ENCODE measurements around the gene MXD4.

Gene MXD4

DNA sequence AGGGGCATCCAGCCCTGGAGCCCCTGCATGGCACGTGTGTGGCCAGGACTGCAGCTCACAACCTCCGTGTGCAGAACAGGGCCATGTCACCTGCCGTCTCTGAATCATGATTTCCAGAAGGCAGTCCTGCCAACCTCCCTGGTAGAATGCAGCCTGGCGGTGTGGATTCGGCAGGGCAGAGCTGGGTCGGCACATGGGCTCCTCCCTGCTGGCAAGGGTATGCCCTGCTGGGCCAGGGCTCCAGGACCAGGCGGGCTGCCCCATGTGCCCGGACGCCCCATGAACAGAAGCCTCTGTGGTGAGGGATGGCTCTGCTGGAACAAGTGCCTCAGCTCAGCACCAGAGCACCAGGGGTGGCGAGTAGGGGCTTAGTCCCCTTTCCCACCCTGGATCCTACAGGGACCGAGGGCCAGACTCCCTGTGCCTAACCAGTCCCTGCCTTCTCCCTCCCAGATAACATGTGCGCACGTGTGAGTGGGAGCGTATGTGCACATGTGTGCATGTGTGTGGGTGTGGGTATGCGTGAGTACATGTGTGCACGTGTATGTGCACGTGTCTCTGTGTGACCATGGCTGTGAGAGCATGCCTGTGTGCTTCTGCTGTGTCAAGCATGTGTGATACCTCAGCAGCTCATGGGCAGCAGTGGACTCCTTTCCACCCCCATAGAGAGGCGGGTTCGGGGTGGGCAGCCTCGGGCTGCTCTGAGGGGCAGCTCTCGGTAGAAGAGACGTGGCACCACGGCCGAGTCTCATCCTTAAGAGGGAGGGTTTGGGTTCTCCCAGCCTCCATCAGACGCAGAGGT is 10.3 kb upstream of the MXD4 start:
- no peak for TF ChIP-seq NFIC (IDR thresholded peaks at IDR 0.05)
- TF ChIP-seq ZBTB7A (IDR thresholded peaks at IDR 0.05; ENCODE audit: low read depth) = no peak
- no peak for TF ChIP-seq CREB1 (IDR thresholded peaks at IDR 0.05; ENCODE audit: low read depth)
- TF ChIP-seq FOXM1 (IDR thresholded peaks at IDR 0.05; ENCODE audit: borderline replicate concordance, low read depth) = no peak
- no peak for TF ChIP-seq YY1 (IDR thresholded peaks at IDR 0.05; ENCODE audit: low read depth)
- no peak for TF ChIP-seq EGR1 (IDR thresholded peaks at IDR 0.05)
- TF ChIP-seq, protein P1, sequence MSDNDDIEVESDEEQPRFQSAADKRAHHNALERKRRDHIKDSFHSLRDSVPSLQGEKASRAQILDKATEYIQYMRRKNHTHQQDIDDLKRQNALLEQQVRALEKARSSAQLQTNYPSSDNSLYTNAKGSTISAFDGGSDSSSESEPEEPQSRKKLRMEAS (IDR thresholded peaks at IDR 0.05) = no peak
- TF ChIP-seq TCF12 (IDR thresholded peaks at IDR 0.05; ENCODE audit: low read depth) = no peak
- TF ChIP-seq TEAD4 (IDR thresholded peaks at IDR 0.05) = no peak
- TF ChIP-seq, protein P2, sequence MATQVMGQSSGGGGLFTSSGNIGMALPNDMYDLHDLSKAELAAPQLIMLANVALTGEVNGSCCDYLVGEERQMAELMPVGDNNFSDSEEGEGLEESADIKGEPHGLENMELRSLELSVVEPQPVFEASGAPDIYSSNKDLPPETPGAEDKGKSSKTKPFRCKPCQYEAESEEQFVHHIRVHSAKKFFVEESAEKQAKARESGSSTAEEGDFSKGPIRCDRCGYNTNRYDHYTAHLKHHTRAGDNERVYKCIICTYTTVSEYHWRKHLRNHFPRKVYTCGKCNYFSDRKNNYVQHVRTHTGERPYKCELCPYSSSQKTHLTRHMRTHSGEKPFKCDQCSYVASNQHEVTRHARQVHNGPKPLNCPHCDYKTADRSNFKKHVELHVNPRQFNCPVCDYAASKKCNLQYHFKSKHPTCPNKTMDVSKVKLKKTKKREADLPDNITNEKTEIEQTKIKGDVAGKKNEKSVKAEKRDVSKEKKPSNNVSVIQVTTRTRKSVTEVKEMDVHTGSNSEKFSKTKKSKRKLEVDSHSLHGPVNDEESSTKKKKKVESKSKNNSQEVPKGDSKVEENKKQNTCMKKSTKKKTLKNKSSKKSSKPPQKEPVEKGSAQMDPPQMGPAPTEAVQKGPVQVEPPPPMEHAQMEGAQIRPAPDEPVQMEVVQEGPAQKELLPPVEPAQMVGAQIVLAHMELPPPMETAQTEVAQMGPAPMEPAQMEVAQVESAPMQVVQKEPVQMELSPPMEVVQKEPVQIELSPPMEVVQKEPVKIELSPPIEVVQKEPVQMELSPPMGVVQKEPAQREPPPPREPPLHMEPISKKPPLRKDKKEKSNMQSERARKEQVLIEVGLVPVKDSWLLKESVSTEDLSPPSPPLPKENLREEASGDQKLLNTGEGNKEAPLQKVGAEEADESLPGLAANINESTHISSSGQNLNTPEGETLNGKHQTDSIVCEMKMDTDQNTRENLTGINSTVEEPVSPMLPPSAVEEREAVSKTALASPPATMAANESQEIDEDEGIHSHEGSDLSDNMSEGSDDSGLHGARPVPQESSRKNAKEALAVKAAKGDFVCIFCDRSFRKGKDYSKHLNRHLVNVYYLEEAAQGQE (IDR thresholded peaks at IDR 0.05; ENCODE audit: low read depth) = no peak
- no peak for TF ChIP-seq RAD21 (IDR thresholded peaks at IDR 0.05; ENCODE audit: low read depth)
- no peak for TF ChIP-seq TAF1 (IDR thresholded peaks at IDR 0.05; ENCODE audit: low read depth)
- no peak for TF ChIP-seq EP300 (IDR thresholded peaks at IDR 0.05; ENCODE audit: borderline replicate concordance)
- no peak for TF ChIP-seq CEBPB (IDR thresholded peaks at IDR 0.05)

DNA sequence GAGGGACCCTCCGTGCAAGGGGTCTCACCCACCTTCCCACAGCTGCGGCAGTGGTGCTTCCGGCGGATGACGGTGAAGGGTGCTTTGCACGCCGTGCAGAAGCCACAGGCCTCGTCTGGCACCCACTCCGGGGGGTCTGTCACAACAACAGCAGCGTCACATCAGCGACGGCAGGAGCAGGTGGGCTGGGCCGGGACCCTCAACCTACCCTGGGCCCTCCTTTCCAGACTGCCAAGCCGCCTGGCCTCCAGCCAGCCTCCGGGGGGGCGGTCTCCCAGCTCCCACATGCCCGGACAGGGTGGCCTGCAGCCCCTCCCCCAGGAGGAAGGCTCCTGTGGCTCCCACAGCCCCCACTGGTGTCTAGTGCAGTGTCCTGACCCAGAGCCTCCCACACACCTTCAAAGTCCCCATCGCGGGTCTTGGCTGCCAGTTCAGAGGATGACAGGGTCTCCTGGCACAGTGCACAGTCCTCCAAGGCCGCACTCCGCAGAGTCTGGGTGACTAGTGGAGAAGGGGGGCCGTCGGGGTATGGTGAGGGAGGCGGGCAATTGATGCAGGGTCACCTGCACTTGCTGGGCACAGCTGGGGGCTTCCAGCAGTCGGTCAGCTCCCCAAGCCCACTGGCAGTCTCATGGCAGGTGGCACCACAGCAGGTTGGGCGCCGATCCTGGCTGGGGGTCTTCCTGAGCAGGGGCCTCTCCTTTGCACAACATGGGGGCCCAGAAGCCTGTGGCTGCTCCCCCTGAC is 9.5 kb upstream of the MXD4 start:
- TF ChIP-seq NFIC (IDR thresholded peaks at IDR 0.05) (no peak), EP300 (IDR thresholded peaks at IDR 0.05; ENCODE audit: borderline replicate concordance) (no peak), TAF1 (IDR thresholded peaks at IDR 0.05; ENCODE audit: low read depth) (no peak), FOXM1 (IDR thresholded peaks at IDR 0.05; ENCODE audit: borderline replicate concordance, low read depth) (no peak), CREB1 (IDR thresholded peaks at IDR 0.05; ENCODE audit: low read depth) (no peak), YY1 (IDR thresholded peaks at IDR 0.05; ENCODE audit: low read depth) (no peak)
- TF ChIP-seq, protein P2 (IDR thresholded peaks at IDR 0.05; ENCODE audit: low read depth) = no peak
- TF ChIP-seq, protein P1 (IDR thresholded peaks at IDR 0.05) = no peak

DNA sequence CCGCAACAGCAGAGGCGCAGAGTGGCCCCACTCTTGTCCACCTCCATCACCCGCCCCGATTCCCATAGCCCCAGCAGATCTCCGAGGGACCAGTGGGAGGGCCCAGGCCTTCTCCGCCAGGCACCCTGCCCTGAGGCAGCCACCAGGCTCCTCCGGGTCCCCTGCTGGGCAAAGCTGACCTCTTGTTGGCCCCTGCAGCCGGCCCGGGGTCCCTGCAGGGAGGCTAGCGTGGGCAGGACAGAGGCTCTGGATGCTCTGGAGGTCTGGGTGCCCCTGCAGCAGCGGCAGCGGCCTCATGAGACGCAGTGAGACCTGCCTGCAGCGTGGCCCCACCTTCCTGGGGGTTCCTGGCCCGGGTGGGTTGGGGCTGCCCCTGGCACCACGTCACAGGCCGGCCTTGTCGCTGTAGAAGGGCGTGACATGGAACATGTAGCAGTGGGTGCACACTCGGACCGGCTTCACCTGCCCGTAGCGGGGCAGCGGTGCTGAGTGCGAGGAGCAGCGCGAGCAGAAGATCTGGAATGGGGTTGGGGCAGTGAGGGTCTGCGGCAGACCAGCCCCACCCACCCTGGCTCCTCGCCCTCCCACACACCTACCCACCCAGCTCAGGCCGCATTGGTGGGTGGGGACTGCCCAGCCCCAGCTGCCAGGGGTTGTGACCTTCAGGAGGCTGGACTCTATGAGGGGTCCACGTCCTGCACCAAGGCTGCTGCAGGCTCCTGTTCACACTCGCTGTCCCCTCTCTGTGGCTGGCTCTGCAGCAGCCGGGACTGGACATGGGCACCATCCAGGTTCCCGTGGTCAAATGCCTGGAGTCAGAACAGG is 8.6 kb upstream of the MXD4 start:
- TF ChIP-seq, protein P1 (IDR thresholded peaks at IDR 0.05) = no peak
- TF ChIP-seq, protein P3, sequence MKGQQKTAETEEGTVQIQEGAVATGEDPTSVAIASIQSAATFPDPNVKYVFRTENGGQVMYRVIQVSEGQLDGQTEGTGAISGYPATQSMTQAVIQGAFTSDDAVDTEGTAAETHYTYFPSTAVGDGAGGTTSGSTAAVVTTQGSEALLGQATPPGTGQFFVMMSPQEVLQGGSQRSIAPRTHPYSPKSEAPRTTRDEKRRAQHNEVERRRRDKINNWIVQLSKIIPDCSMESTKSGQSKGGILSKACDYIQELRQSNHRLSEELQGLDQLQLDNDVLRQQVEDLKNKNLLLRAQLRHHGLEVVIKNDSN (IDR thresholded peaks at IDR 0.05) = no peak
- no peak for TF ChIP-seq CREB1 (IDR thresholded peaks at IDR 0.05; ENCODE audit: low read depth)
- TF ChIP-seq TEAD4 (IDR thresholded peaks at IDR 0.05) = no peak
- TF ChIP-seq EP300 (IDR thresholded peaks at IDR 0.05; ENCODE audit: borderline replicate concordance) = no peak
- TF ChIP-seq, protein P2 (IDR thresholded peaks at IDR 0.05; ENCODE audit: low read depth) = no peak
- TF ChIP-seq FOXM1 (IDR thresholded peaks at IDR 0.05; ENCODE audit: borderline replicate concordance, low read depth) = no peak
- TF ChIP-seq TCF12 (IDR thresholded peaks at IDR 0.05; ENCODE audit: low read depth) = no peak
- no peak for TF ChIP-seq NFIC (IDR thresholded peaks at IDR 0.05)
- no peak for TF ChIP-seq YY1 (IDR thresholded peaks at IDR 0.05; ENCODE audit: low read depth)
- TF ChIP-seq EGR1 (IDR thresholded peaks at IDR 0.05) = no peak
- TF ChIP-seq TAF1 (IDR thresholded peaks at IDR 0.05; ENCODE audit: low read depth) = no peak
- TF ChIP-seq RAD21 (IDR thresholded peaks at IDR 0.05; ENCODE audit: low read depth) = no peak
- TF ChIP-seq CEBPB (IDR thresholded peaks at IDR 0.05) = no peak

All from Ishikawa (cell line).